IMR-90 (cell line): Measurements from ENCODE around the gene CMIP. TPM values are rescaled to one million over a fixed set of nuclear protein-coding genes. Genes with fewer than 3 reads are reported as not detected.

Source experiments
- ATAC-seq: fragments of 200-7000 bp; cut with Tn5 transposase; 2 replicates; pipeline ENCODE4 v1.9.1; 2020; ENCODE audit warnings: low read depth, mild to moderate bottlenecking, moderate library complexity
- BruUV-seq: library from RNA; stranded (reverse); fragments of 400-500 nt; replicated peaks from 2 replicates; lab custom pipeline; 2021; lab: Mats Ljungman, UMichigan
- CTCF ChIA-PET: fragments of 300-600 bp; formaldehyde crosslinking; extraction: SDS; loops from one replicate; lab custom pipeline; 2021; ENCODE audit warnings: antibody characterized with exemption; lab: Yijun Ruan, JAX
- POLR2A ChIA-PET: fragments of 300-600 bp; sonication (Branson Sonifier 250); formaldehyde crosslinking; loops from one replicate; lab custom pipeline; 2022; ENCODE audit warnings: antibody characterized with exemption; ENCODE audit not compliant: unreplicated experiment; lab: Charles Lee
- DNase-seq: peaks from one replicate; pipeline ENCODE4 v3.0.0; 2013
- H2AFZ ChIP-seq: replicated peaks from 2 replicates; pipeline ENCODE3; 2013; ENCODE audit warnings: low read length, mild to moderate bottlenecking; ENCODE audit not compliant: poor library complexity
- H2AK5ac ChIP-seq: 2 replicates; pipeline ENCODE4 v1.6.1; 2013; ENCODE audit warnings: low read depth, low read length, inconsistent platforms
- H2AK9ac ChIP-seq: replicated peaks from 2 replicates; pipeline ENCODE3; 2013; ENCODE audit warnings: mild to moderate bottlenecking, low read depth, low read length, moderate library complexity; ENCODE audit not compliant: poor library complexity
- H2BK120ac ChIP-seq: 2 replicates; pipeline ENCODE4 v1.6.1; 2013; ENCODE audit warnings: low read depth, low read length, inconsistent platforms
- H2BK15ac ChIP-seq: 3 replicates; pipeline ENCODE4 v1.6.1; 2013; ENCODE audit warnings: low read depth, low read length, inconsistent platforms
- H2BK20ac ChIP-seq: 2 replicates; pipeline ENCODE4 v1.6.1; 2013; ENCODE audit warnings: low read depth, mild to moderate bottlenecking, inconsistent platforms, low read length, moderate library complexity
- H2BK5ac ChIP-seq: 2 replicates; pipeline ENCODE4 v1.6.1; 2013; ENCODE audit warnings: mild to moderate bottlenecking, low read depth, low read length, inconsistent platforms; ENCODE audit not compliant: poor library complexity, severe bottlenecking
- H3K14ac ChIP-seq: replicated peaks from 2 replicates; pipeline ENCODE4 v1.6.1; 2013; ENCODE audit warnings: low read depth, low read length, inconsistent platforms
- H3K18ac ChIP-seq: 2 replicates; pipeline ENCODE4 v1.6.1; 2013; ENCODE audit warnings: low read depth, low read length, control low read depth
- H3K23ac ChIP-seq: 2 replicates; pipeline ENCODE4 v1.6.1; 2013; ENCODE audit warnings: low read depth, low read length, inconsistent platforms
- H3K27ac ChIP-seq: 2 replicates; pipeline ENCODE4 v1.5.1; 2013; ENCODE audit warnings: mild to moderate bottlenecking, control low read depth, low read length; ENCODE audit not compliant: insufficient read depth
- H3K27me3 ChIP-seq: 2 replicates; pipeline ENCODE4 v1.6.1; 2013; ENCODE audit warnings: low read length; ENCODE audit not compliant: control insufficient read depth, insufficient read depth
- H3K36me3 ChIP-seq: 2 replicates; pipeline ENCODE4 v1.6.1; 2013; ENCODE audit warnings: low read length, mixed read lengths; ENCODE audit not compliant: control insufficient read depth, insufficient read depth
- H3K4ac ChIP-seq: 2 replicates; pipeline ENCODE4 v1.6.1; 2013; ENCODE audit warnings: low read depth, low read length, inconsistent platforms
- H3K4me1 ChIP-seq: 2 replicates; pipeline ENCODE4 v1.6.1; 2013; ENCODE audit warnings: low read length, mixed read lengths; ENCODE audit not compliant: control insufficient read depth, insufficient read depth
- H3K4me2 ChIP-seq: 2 replicates; pipeline ENCODE4 v1.6.1; 2013; ENCODE audit warnings: low read depth, mild to moderate bottlenecking, control low read depth, low read length, moderate library complexity
- H3K4me3 ChIP-seq: 2 replicates; pipeline ENCODE4 v1.5.1; 2013; ENCODE audit warnings: low read depth, mild to moderate bottlenecking, control low read depth, low read length, moderate library complexity; ENCODE audit not compliant: insufficient read depth
- H3K56ac ChIP-seq: 2 replicates; pipeline ENCODE4 v1.6.1; 2013; ENCODE audit warnings: low read length, inconsistent platforms; ENCODE audit not compliant: insufficient read depth; ENCODE audit errors: extremely low read depth
- H3K79me1 ChIP-seq, 2 experiments: 2 replicates each; pipeline ENCODE4 v1.6.1; 2013; ENCODE audit warnings: low read length in 2 of 2, inconsistent platforms in 1 of 2, low read depth in 1 of 2
- H3K9ac ChIP-seq: 2 replicates; pipeline ENCODE4 v1.6.1; 2013; ENCODE audit warnings: low read depth, low read length, control low read depth
- H3K9me1 ChIP-seq: 2 replicates; pipeline ENCODE4 v1.6.1; 2013; ENCODE audit warnings: low read length, inconsistent platforms; ENCODE audit not compliant: insufficient read depth
- H3K9me3 ChIP-seq: 2 replicates; pipeline ENCODE4 v1.6.1; 2013; ENCODE audit warnings: low read length; ENCODE audit not compliant: control insufficient read depth, insufficient read depth
- H4K20me1 ChIP-seq: 2 replicates; pipeline ENCODE4 v1.6.1; 2013; ENCODE audit warnings: low read length, inconsistent platforms; ENCODE audit not compliant: insufficient read depth
- H4K5ac ChIP-seq: 2 replicates; pipeline ENCODE4 v1.6.1; 2013; ENCODE audit warnings: mild to moderate bottlenecking, low read depth, low read length, control low read depth
- H4K8ac ChIP-seq, 2 experiments: 2 replicates each; pipeline ENCODE4 v1.6.1; 2013; ENCODE audit warnings: low read depth in 2 of 2, low read length in 2 of 2, control low read depth in 1 of 2, inconsistent platforms in 1 of 2
- H4K91ac ChIP-seq: 2 replicates; pipeline ENCODE4 v1.6.1; 2013; ENCODE audit warnings: low read depth, low read length, inconsistent platforms; ENCODE audit not compliant: insufficient read depth
- RCOR1 ChIP-seq: IDR thresholded peaks from 2 replicates; pipeline ENCODE4 v1.6.1; 2012; ENCODE audit warnings: mild to moderate bottlenecking, low read length, improper control_type of control experiment; ENCODE audit not compliant: insufficient replicate concordance
- RFX5 ChIP-seq: IDR thresholded peaks from 2 replicates; pipeline ENCODE4 v1.8.0; 2012; ENCODE audit warnings: low read depth, mild to moderate bottlenecking, low read length, moderate library complexity
- SMC3 ChIP-seq: fragments of 150-350 bp; IDR thresholded peaks from 2 replicates; pipeline ENCODE4 v1.6.1; 2016; ENCODE audit warnings: low read depth, mild to moderate bottlenecking, antibody characterized with exemption, low read length, moderate library complexity
- WGBS, 2 experiments: methylation state at CpG; one replicate each; pipeline versions ENCODE4 v1.1.5 to v1.1.7; 2013; ENCODE audit warnings: missing lambda C conversion rate in 2 of 2; ENCODE audit not compliant: insufficient read length in 1 of 2; ENCODE audit errors: extremely low coverage in 2 of 2; 5-methylcytosine and 5-hydroxymethylcytosine counted together
- dilution Hi-C: fragments of 300-500 bp; cut with HindIII; formaldehyde crosslinking; loops from one replicate; pipeline ENCODE4 v1.14.3; 2018; ENCODE audit warnings: low sequenced_read_pairs; ENCODE audit not compliant: unreplicated experiment
- in situ Hi-C: fragments of 300-500 bp; cut with MboI; formaldehyde crosslinking; loops from 3 replicates; pipeline ENCODE4 v1.14.3; 2019; ENCODE audit warnings: low sequenced_read_pairs, inconsistent platforms, mixed read lengths
- intact Hi-C: fragments of 100-400 bp; cut with micrococcal nuclease; formaldehyde crosslinking; loops from 2 replicates; pipeline ENCODE4 v1.10.0; 2022
- polyA plus RNA-seq, 3 experiments: library from polyadenylated mRNA; depleted of rRNA; stranded (reverse); fragments of >200 nt; gene quantifications; 2 replicates each; pipeline ENCODE4 v1.2.3, GENCODE V29; 2012; ENCODE audit warnings: low replicate concordance in 1 of 3
- total RNA-seq: library from RNA; depleted of rRNA; stranded (reverse); fragments of >200 nt; gene quantifications from 2 replicates; pipeline ENCODE4 v1.2.3, GENCODE V29; 2012
- TF ChIP-seq, protein P1 (sequence below): fragments of 150-350 bp; IDR thresholded peaks from 2 replicates; pipeline ENCODE4 v1.6.1; 2016; ENCODE audit warnings: low read depth, mild to moderate bottlenecking, low read length, moderate library complexity, borderline replicate concordance

The CMIP gene
- total and polyA plus RNA-seq, 2 of the 4 experiments (the other 2 are of a cell fraction) = 3.2 to 11.6 TPM

DNA sequence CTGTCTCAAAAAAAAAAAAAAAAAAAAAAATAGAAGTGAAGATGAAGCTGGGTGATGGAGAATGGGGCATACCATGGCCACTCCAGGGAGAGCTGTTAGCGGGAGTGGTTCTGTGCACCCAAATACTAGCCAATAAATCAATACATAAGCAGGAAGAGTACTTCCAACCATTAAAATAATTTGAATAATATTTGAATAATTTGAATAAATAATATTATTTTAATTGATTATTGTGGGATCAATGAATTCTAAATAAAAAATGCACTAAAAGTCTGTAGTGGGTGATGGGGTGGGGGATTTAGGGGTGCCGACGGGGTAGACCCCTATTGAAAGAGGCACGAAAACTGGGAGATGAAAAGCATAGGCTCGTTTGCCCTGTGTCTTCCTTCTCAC lies 41.4 kb upstream of the CMIP start:
- no peak overlapping the region for H3K14ac ChIP-seq
- H3K4ac ChIP-seq = no peak overlapping the region
- no peak for DNase-seq
- H4K20me1 ChIP-seq = 0 out of 2 replicates have a peak, but pooled peaks cover 4% of the 10 kb centered on the region
- H2AK5ac ChIP-seq = no peak overlapping the region
- POLR2A ChIA-PET = interaction anchor here (0.6 kb wide), 1 partner anchor 11 kb away, joined by 9 read pairs; no protein-coding TSS in a partner anchor
- no peak overlapping the region for H2AK9ac ChIP-seq
- intact Hi-C loops = loop anchor here (1.0 to 10.0 kb wide), 6 partner anchors 108 to 320 kb away; no protein-coding TSS in a partner anchor
- no peak overlapping the region for H4K91ac ChIP-seq
- dilution Hi-C loops = no loop called here
- H2BK15ac ChIP-seq = no peak overlapping the region
- no peak overlapping the region for H2BK120ac ChIP-seq
- H4K5ac ChIP-seq = no peak overlapping the region
- BruUV-seq = no TSS peak
- peaks cover 2% of the 10 kb centered on the region; the same call in 1 of the 2 replicates for H3K4me1 ChIP-seq
- no peak overlapping the region for H3K27ac ChIP-seq
- H3K23ac ChIP-seq = no peak overlapping the region
- H3K9me1 ChIP-seq = peaks cover 3% of the 10 kb centered on the region
- no peak overlapping the region for H3K18ac ChIP-seq
- no peak overlapping the region for H3K4me2 ChIP-seq
- WGBS, 2 experiments = no CpG with 5 or more reads among the region's 5 CpGs
- no peaks in the 10 kb centered on the region for H3K79me1 ChIP-seq
- H3K27me3 ChIP-seq = no peaks in the 10 kb centered on the region
- H2BK20ac ChIP-seq = no peak overlapping the region
- no peak overlapping the region for H3K56ac ChIP-seq
- peaks cover 4% of the 10 kb centered on the region; the same call in 1 of the 2 replicates for H3K9me3 ChIP-seq
- no peak for ATAC-seq
- no peaks in the 10 kb centered on the region for H3K36me3 ChIP-seq
- H3K4me3 ChIP-seq = no peak overlapping the region
- TF ChIP-seq SMC3 (no peak), RCOR1 (no peak), RFX5 (no peak)
- TF ChIP-seq, protein P1, sequence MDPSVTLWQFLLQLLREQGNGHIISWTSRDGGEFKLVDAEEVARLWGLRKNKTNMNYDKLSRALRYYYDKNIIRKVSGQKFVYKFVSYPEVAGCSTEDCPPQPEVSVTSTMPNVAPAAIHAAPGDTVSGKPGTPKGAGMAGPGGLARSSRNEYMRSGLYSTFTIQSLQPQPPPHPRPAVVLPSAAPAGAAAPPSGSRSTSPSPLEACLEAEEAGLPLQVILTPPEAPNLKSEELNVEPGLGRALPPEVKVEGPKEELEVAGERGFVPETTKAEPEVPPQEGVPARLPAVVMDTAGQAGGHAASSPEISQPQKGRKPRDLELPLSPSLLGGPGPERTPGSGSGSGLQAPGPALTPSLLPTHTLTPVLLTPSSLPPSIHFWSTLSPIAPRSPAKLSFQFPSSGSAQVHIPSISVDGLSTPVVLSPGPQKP = no peak
- no peak overlapping the region for H2BK5ac ChIP-seq
- peak overlapping the region; percentile 92 for H2AFZ ChIP-seq
- CTCF ChIA-PET = interaction anchor here (0.6 to 1.3 kb wide), 6 partner anchors 8 to 470 kb away, joined by 3 to 9 read pairs (median 4); no protein-coding TSS in a partner anchor
- no peak overlapping the region for H4K8ac ChIP-seq
- no peak overlapping the region for H3K9ac ChIP-seq
- in situ Hi-C loops = loop anchor here (5.0 kb wide), 1 partner anchor 324 kb away; no protein-coding TSS in a partner anchor
